Adipose tissue (tissue), 3 donors: ENCODE measurements around the gene B4GALT5. TPM values are rescaled to one million over a fixed set of nuclear protein-coding genes. Genes with fewer than 3 reads are reported as not detected.
"Not testable (repeated sequence)": the region's sequence is repeated elsewhere in the genome, so short reads cannot be mapped to it uniquely, and the experiment has no call there.

Experiments used
- H3K27ac ChIP-seq: one replicate; pipeline ENCODE4 v1.5.1; 2013; ENCODE audit warnings: low read depth, low read length
- WGBS, 3 donors: extraction: QIAGEN DNeasy Blood & Tissue Kit; methylation state at CpG; one replicate each; pipeline ENCODE4 v1.1.7; 2013; 5-methylcytosine and 5-hydroxymethylcytosine counted together
- polyA plus RNA-seq, 3 donors: library from polyadenylated mRNA; stranded (reverse); fragments of 200-250 nt; gene quantifications; one replicate each; pipeline ENCODE4 v1.2.3, GENCODE V29; 2013
- donor health status: healthy with polysubstance abuse.
- donor health status: Bipolar disorder and iron deficiency.
- donor health status: healthy.

B4GALT5 gene
- polyA plus RNA-seq, 3 donors: 8.7 to 48.2 (median 22.7) TPM

GRCh38 chr20:49741977-49742376 is 28.3 kb upstream of the B4GALT5 start:
- 92 to 95% (median 94%) methylated on average over 8 of the region's 8 CpGs for WGBS, 3 donors
- H3K27ac ChIP-seq: no peak overlapping the region

GRCh38 chr20:49740807-49741206 is 27.1 kb upstream of the B4GALT5 start:
- H3K27ac ChIP-seq: no peak overlapping the region
- 83 to 85% (median 85%) methylated on average over 5 of the region's 5 CpGs for WGBS, 3 donors

GRCh38 chr20:49739042-49739441 is 25.4 kb upstream of the B4GALT5 start:
- 77 to 86% (median 85%) methylated on average over 6 of the region's 6 CpGs for WGBS, 3 donors
- no peak overlapping the region for H3K27ac ChIP-seq

GRCh38 chr20:49737260-49737659 is 23.6 kb upstream of the B4GALT5 start:
- WGBS, 3 donors: 52 to 67% (median 54%) methylated on average over 2 of the region's 2 CpGs

GRCh38 chr20:49729780-49730179 is 16.1 kb upstream of the B4GALT5 start:
- no peak overlapping the region for H3K27ac ChIP-seq

More at GRCh38 chr20:49737260-49737659, 23.6 kb upstream of the B4GALT5 start:
- H3K27ac ChIP-seq: no peak overlapping the region

DNA sequence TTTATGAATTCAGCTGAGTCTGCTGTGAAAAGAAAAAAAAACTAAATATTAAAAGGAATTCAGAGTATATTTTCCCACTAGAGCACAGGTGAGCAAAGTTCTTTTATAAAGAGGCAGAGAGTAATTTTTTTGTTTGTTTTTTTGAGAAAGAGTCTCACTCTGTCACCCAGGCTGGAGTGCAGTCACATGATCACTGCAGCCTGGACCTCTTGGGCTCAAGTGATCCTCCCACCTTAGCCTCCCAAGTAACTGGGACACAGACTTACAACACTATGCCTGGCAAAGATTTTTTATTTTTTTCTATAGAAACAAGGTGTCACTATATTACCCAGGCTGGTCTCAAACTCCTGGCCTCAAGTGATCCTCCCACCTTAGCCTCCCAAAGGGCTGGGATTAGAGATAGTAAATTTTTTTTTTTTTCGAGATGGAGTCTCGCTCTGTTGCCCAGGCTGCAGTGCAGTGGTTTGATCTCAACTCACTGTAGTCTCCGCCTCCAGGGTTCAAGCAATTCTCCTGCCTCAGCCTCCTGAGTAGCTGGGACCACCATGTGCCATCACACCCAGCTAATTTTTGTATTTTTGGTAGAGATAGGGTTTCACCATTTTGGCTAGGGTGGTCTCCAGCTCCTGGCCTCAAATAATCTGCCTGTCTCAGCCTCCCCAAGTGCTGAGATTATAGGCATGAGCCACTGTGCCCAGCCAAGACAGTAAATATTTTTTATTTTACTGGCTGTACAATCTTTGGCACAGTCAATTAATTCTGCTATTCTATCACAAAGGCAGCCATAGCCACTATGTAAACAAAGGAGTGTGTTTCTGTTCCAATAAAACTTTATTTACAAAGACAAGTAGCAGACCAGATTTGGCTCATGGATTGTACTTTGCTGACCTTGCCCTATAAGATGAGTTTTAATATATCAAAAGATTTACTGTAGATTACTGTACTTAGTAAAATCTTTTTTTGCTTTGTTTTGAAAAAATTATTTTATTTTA is 14.5 kb upstream of the B4GALT5 start:
- 93 to 97% (median 96%) methylated on average over 3 of the region's 3 CpGs for WGBS, 3 donors
- H3K27ac ChIP-seq: no peak overlapping the region

More at GRCh38 chr20:49729780-49730179, 16.1 kb upstream of the B4GALT5 start:
- WGBS, 3 donors: 69 to 91% (median 70%) methylated on average over 3 of the region's 3 CpGs

DNA sequence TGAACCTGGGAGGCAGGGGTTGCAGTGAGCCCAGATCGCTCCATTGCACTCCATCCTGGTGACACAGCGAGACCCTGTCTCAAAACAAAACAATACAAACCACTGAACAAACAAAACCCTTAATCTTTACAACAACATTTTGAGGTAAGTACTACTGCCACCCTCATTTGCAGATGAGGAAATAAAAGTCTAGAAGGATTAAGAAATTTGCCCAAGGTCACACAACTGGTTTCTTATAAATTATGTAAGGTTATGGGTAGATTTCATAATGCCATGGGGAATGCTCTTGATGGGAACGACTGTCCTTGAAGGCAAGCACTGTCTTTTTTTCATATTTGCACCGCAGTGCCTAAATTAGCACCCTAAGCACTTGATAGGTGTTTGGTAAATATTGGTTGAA is 13.8 kb upstream of the B4GALT5 start:
- no peak overlapping the region for H3K27ac ChIP-seq

GRCh38 chr20:49725694-49726093 is 12.0 kb upstream of the B4GALT5 start:
- WGBS, 3 donors: 60 to 87% (median 73%) methylated on average over 2 of the region's 2 CpGs
- no peak overlapping the region for H3K27ac ChIP-seq

More for the DNA sequence above, 13.8 kb upstream of the B4GALT5 start:
- WGBS, 3 donors: 60 to 72% (median 68%) methylated on average over 4 of the region's 4 CpGs

GRCh38 chr20:49725224-49725606 is 11.5 kb upstream of the B4GALT5 start:
- not testable (repeated sequence) for H3K27ac ChIP-seq
- WGBS, 3 donors: 74 to 85% (median 80%) methylated on average over 7 of the region's 7 CpGs

GRCh38 chr20:49724408-49725223 is 10.9 kb upstream of the B4GALT5 start:
- 28 to 37% (median 31%) methylated on average over 7 of the region's 7 CpGs for WGBS, 3 donors

GRCh38 chr20:49723758-49724157 is 10.1 kb upstream of the B4GALT5 start:
- H3K27ac ChIP-seq: not testable (repeated sequence)
- 95 to 98% (median 97%) methylated on average over 6 of the region's 6 CpGs for WGBS, 3 donors

More at GRCh38 chr20:49724408-49725223, 10.9 kb upstream of the B4GALT5 start:
- H3K27ac ChIP-seq: no peak overlapping the region

DNA sequence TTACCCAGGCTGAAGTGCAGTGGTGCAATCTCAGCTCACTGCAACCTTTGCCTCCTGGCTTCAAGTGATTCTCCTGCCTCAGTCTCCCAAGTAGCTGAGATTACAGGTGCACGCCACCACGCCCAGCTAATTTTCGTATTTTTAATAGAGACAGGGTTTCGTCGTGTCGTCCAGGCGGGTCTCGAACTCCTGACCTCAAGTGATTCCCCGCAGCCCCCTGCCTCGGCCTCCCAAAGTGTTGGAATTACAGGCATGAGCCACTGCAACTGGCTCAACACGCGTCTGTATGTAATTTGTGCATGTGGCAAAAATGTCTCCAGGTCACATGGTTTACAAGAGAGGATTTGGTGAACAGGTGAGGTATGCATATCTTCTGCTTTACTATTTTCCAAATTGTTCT is 7.6 kb upstream of the B4GALT5 start:
- not testable (repeated sequence) for H3K27ac ChIP-seq
- 93 to 94% (median 93%) methylated on average over 12 of the region's 12 CpGs for WGBS, 3 donors

GRCh38 chr20:49715466-49715865 is 1.8 kb upstream of the B4GALT5 start:
- 88 to 95% (median 93%) methylated on average over 7 of the region's 7 CpGs for WGBS, 3 donors
- H3K27ac ChIP-seq: no peak overlapping the region

DNA sequence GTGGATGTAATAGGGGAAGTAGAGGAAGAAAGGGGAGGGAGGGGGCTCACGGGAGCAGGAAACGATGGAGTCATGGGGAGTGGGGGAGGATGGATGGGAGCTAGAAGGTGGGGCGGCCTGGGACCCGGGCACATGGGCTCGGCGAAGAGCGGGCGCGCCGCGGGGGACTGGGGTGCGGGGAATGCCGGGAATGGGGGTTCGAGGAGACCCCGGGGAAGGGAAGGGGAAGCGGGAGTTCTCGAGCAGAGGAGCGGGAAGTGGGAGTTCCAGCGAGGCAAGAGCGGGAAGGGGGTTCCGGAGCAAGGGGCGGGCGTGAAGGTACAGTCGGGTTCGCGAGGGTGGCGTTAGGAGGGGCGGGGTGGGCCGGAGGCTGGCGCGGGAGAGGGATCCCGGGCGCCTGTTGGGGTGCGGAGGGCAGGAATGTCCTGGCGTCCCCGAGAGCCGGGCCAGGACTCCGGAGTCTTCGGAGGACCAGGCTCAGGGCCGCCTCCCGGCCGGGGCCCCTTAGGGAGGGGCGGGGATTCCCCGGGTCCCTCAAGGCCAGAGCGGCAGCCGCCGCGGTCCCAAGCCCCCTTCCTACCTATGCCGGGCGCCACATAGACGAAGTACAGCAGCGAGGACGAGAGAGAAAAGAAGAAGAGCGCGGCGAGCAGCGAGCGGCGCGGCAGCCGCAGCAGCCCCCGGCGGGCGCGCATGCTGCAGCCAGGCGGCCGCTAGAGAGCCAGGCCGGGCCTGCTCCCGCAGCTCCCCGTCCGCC is 504 bp downstream of the B4GALT5 start:
- H3K27ac ChIP-seq: peak overlapping the region; percentile 96
- 0 to 1% (median 1%) methylated on average over 33 to 71 of the region's 71 CpGs for WGBS, 3 donors

DNA sequence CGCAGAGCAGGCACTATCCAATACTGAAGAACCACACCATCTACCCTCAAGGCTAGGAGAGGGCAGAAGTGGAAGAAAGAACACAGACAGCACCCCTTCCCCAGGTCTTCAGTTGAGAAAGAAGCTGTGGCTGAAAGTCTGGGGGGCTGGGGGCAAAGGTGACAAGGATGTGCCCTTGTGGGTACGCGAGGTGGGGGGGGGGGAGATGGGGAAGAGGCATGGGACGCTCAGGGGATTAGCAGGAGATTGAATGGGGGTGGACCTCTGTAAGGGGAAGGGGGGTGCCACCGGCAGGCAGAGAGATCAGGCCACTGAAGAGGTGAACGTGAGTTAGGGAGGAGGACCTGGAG is 1.1 kb downstream of the B4GALT5 start:
- peak overlapping the region; percentile 96 for H3K27ac ChIP-seq
- 1 to 10% (median 5%) methylated on average over 5 to 6 of the region's 6 CpGs for WGBS, 3 donors

GRCh38 chr20:49712118-49712517 is 1.6 kb downstream of the B4GALT5 start:
- H3K27ac ChIP-seq: peak overlapping the region; percentile 96
- 30 to 52% (median 50%) methylated on average over 4 of the region's 4 CpGs for WGBS, 3 donors

DNA sequence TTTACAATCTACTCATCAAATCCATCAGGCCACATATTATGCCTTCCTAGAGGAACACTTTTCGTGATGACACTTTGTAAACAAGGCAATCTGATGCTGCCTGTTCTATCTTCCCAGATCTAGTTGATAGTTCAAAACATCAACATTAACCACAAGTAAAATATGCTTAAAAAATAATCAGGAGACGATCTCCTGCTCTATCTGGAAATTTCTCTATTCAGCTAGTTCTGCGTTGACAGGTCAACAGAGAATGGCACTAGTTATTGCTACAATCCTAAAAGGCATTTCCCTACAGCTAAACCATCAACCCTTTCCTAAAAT is 2.1 kb downstream of the B4GALT5 start:
- 39 to 54% (median 48%) methylated on average over 3 of the region's 3 CpGs for WGBS, 3 donors

GRCh38 chr20:49710971-49711666 is 2.6 kb downstream of the B4GALT5 start:
- no peak overlapping the region for H3K27ac ChIP-seq
- WGBS, 3 donors: 25 to 65% (median 47%) methylated on average over 3 of the region's 3 CpGs

More for the DNA sequence above, 2.1 kb downstream of the B4GALT5 start:
- no peak overlapping the region for H3K27ac ChIP-seq
